Common myeloid progenitor, CD34-positive (primary cell): ENCODE measurements around the gene SEMA5B.

Source experiments
- CTCF ChIA-PET: fragments of 350-600 bp; sonication (Branson Sonifier 250); formaldehyde crosslinking; loops from one replicate; lab custom pipeline; 2021; ENCODE audit warnings: antibody characterized with exemption; lab: Charles Lee
- POLR2A ChIA-PET: fragments of 350-600 bp; sonication (Branson Sonifier 250); formaldehyde crosslinking; loops from one replicate; lab custom pipeline; 2021; ENCODE audit warnings: antibody characterized with exemption; lab: Charles Lee
- DNase-seq, 3 donors: peaks; one replicate each; pipeline versions ENCODE4 v3.0.0 to v3.0.0-alpha.2; 2013
- H3K27ac ChIP-seq, 2 experiments: 1 replicate in 1 of 2; 2 replicates in 1 of 2; pipeline ENCODE4 v1.7.0; 2013; ENCODE audit warnings: inconsistent platforms in 2 of 2, low read length in 2 of 2, mild to moderate bottlenecking in 2 of 2, low read depth in 1 of 2, moderate library complexity in 1 of 2; ENCODE audit not compliant: severe bottlenecking in 2 of 2, insufficient read depth in 1 of 2, poor library complexity in 1 of 2
- H3K27me3 ChIP-seq, 5 experiments: replicated peaks in 2 of 5; 1 replicate in 3 of 5; 2 replicates in 2 of 5; pipeline versions ENCODE4 v1.6.1 to v1.7.0; 2013; ENCODE audit warnings: low read length in 4 of 5, mild to moderate bottlenecking in 2 of 5, moderate library complexity in 2 of 5, inconsistent platforms in 1 of 5; ENCODE audit not compliant: insufficient read depth in 5 of 5, control insufficient read depth in 4 of 5
- H3K36me3 ChIP-seq, 4 experiments: 1 replicate in 2 of 4; 2 replicates in 2 of 4; pipeline versions ENCODE4 v1.6.1 to v1.7.0; 2013; ENCODE audit warnings: low read length in 3 of 4, control low read depth in 1 of 4, mild to moderate bottlenecking in 1 of 4; ENCODE audit not compliant: control insufficient read depth in 4 of 4, insufficient read depth in 4 of 4
- H3K4me1 ChIP-seq, 4 experiments: 1 replicate in 3 of 4; 2 replicates in 1 of 4; pipeline versions ENCODE4 v1.6.1 to v1.7.1; 2013; ENCODE audit warnings: low read length in 3 of 4, mild to moderate bottlenecking in 3 of 4, control low read depth in 1 of 4, inconsistent platforms in 1 of 4, moderate library complexity in 1 of 4; ENCODE audit not compliant: control insufficient read depth in 4 of 4, insufficient read depth in 4 of 4; ENCODE audit errors: control extremely low read depth in 1 of 4
- H3K4me3 ChIP-seq, 7 experiments: 1 replicate in 4 of 7; 2 replicates in 3 of 7; pipeline versions ENCODE4 v1.5.1 to v1.7.0; 2013; ENCODE audit warnings: mild to moderate bottlenecking in 7 of 7, low read length in 6 of 7, moderate library complexity in 6 of 7, inconsistent platforms in 2 of 7, low read depth in 2 of 7, control low read depth in 1 of 7; ENCODE audit not compliant: insufficient read depth in 4 of 7, control insufficient read depth in 1 of 7; ENCODE audit errors: extremely low read depth in 1 of 7
- H3K9me3 ChIP-seq, 5 experiments: 1 replicate in 4 of 5; 2 replicates in 1 of 5; pipeline versions ENCODE4 v1.6.1 to v1.7.1; 2013; ENCODE audit warnings: low read length in 4 of 5, mild to moderate bottlenecking in 2 of 5, inconsistent platforms in 1 of 5, low read depth in 1 of 5, moderate library complexity in 1 of 5; ENCODE audit not compliant: control insufficient read depth in 4 of 5, insufficient read depth in 2 of 5; ENCODE audit errors: control extremely low read depth in 1 of 5
- WGBS: methylation state at CpG from one replicate; pipeline ENCODE4 v1.1.5; 2013; ENCODE audit not compliant: insufficient coverage; 5-methylcytosine and 5-hydroxymethylcytosine counted together

The SEMA5B gene

DNA sequence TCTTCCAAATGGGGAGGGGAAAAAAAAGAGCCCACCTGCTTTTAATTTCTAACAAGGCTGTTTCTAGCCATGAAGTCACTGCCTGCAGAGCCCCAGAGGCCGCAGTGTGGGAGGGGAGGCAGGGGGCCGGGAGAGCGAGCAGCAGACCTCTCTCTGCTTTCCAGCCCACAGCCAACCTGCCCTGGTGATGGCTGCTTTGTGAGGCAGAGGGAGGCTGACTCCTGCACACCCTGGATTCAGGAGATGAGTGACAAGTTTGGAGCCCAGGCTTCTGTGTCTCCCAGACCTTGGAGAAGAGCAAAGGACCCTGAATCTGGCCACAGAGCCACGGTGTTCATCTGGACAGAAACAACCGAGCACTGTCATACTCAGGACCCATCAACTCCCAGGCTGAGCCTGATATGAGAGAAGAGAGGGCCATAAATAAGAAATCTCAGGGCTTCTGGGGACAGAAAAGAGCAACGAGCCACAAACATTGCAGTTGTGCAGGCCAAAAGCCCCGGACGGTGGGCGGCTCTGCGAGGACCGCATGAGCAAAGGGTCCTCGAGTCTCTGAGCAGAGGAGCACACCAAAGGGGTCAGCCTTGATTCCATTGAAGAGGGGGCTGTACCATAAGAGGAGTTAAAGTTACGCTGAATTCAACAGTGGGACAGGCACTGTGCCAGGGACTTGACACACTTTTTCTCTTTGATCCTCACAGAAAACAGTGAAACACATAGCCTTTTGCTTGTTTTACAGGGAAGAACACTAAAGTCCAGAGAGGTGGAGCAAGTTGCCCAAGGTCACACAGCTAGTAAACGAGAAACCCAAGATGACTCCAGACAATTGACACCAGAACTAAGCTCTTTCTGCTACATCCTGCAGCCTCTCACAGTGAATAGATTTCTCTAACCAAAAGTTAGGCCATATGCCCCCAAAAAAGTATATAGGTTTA, 97.2 kb downstream of the SEMA5B start:
- POLR2A ChIA-PET, result no interaction called here
- H3K27ac ChIP-seq, result no peak overlapping the region
- WGBS, result 95% methylated on average over 10 of the region's 14 CpGs
- no peak overlapping the region for H3K4me3 ChIP-seq
- H3K9me3 ChIP-seq, result no peaks in the 10 kb centered on the region
- DNase-seq, result no peak
- H3K4me1 ChIP-seq, result no peaks in the 10 kb centered on the region
- peaks cover 0 to 5% (median 2%) of the 10 kb centered on the region in 5 experiments for H3K27me3 ChIP-seq
- CTCF ChIA-PET, result interaction anchor here (3.2 kb wide), 1 partner anchor 12 kb away, joined by 11 read pairs; no protein-coding TSS in a partner anchor
- H3K36me3 ChIP-seq, result no peaks in the 10 kb centered on the region

DNA sequence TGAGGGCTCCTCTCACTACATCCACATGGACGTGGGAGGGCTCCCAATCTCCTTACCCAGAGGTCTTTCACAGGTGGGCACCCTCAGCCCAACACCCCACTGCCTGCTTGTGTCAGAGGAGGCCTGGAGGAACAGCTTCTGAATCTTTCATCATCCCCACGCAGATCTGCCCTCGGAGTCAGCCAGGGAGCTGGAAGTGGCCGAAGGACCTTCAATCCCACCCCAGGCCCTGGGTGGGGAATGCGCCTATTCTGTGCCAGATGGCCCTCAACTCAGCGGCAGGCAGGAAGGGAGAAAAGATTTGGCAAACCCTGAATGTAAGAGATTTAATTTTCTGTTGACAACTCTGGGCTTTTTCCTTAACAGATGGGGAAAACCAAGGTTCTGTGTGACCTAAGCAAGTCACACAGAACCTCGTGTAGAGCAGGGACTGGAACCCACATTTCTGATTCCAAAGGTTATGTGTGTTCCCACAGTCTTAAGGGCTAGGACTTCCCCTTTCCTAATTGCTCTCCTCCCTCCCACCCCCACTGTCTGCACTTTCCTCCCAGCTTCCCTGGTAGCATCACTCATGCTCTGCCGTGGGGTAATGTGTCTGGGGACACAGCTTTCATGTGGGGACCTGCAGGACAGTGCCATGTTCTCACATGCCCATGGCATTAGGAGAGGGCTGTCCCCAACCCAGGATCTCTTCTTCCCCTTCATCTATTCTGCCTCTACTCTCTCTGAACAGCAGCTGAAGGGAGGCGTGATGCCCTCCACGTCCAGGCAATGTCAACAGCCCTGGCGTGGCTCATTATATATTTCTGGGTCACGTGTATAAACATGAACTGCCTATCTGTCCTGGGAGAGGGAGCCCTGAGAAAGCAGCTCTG, 98.1 kb downstream of the SEMA5B start:
- H3K4me3 ChIP-seq, result no peak overlapping the region
- POLR2A ChIA-PET, result interaction anchor here (0.7 kb wide), 1 partner anchor 35 kb away, joined by 4 read pairs; no protein-coding TSS in a partner anchor
- H3K27ac ChIP-seq, result no peak overlapping the region
- no peak for DNase-seq
- peaks cover 0 to 7% (median 2%) of the 10 kb centered on the region in 5 experiments for H3K27me3 ChIP-seq
- 83% methylated on average over 10 of the region's 12 CpGs for WGBS
- no peaks in the 10 kb centered on the region for H3K4me1 ChIP-seq
- H3K36me3 ChIP-seq, result no peaks in the 10 kb centered on the region
- H3K9me3 ChIP-seq, result no peaks in the 10 kb centered on the region
- CTCF ChIA-PET, result interaction anchor here (0.6 to 3.2 kb wide), 2 partner anchors 13 to 219 kb away, joined by 3 to 11 read pairs; no protein-coding TSS in a partner anchor

DNA sequence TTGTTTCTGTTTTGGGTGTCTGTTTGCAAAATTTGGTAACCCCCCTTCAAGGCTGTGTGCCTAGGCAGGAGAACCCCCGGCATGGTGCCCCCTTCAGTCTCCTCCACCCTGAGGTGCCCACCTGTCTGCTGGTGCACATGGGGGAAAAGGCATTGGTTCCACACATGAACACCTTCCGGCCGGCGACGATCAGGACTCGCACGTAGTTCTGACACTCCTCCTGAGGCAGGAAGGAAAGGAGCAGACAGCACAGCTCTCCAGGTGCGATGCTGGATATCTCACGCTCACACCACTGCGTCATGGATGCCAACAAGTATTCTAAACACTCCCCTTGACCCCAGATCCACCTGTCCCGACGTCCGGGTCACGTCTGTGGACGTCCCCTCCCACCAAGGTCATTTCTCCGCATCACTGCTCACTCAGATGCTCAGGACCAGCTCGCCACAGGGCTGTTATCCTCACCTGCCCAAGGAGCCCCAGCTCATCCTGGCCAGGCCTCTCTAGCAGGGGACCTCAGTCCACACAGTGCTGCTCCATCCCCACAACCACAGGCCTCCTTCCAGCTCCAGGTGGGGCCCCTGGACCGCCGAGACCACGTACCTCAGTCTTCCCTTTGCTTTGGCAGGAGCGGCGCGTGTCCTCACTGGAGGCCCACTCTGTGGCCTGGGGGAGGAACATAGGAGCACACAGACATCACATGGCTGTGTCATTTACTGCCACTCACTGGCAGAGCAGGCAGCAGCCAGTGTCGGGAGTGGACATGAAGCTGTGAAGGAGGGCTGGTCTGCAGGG, 99.0 kb downstream of the SEMA5B start:
- H3K4me1 ChIP-seq, result no peaks in the 10 kb centered on the region
- no peak overlapping the region for H3K27ac ChIP-seq
- DNase-seq, result no peak
- ChIA-PET POLR2A (interaction anchor here (0.7 kb wide), 1 partner anchor 36 kb away, joined by 4 read pairs; no protein-coding TSS in a partner anchor), CTCF (interaction anchor here (0.6 to 3.2 kb wide), 2 partner anchors 14 to 220 kb away, joined by 3 to 11 read pairs; no protein-coding TSS in a partner anchor)
- no peaks in the 10 kb centered on the region for H3K36me3 ChIP-seq
- no peaks in the 10 kb centered on the region for H3K9me3 ChIP-seq
- peaks cover 0 to 14% (median 6%) of the 10 kb centered on the region in 5 experiments for H3K27me3 ChIP-seq
- no peak overlapping the region for H3K4me3 ChIP-seq
- WGBS, result 94% methylated on average over 22 of the region's 24 CpGs

DNA sequence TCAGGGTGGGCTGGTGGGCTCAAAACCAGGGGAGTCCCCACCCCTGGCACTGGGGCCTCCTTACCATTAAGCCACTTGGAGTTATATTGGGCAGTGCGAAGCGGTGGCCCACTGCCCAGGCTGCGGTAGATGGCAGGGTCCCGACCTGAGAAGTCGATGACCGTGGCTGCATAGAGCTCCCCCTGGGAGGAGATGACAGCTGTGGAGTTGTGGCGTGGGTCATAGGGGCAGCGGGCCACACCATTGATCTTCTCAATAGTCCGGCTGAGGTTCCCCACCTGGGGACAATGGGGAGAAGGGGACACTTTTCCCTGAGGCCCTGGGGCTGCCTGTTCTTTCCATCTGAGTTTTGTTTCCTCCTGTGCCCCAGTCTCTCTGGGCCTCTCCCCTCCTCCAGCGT, 99.8 kb downstream of the SEMA5B start:
- no peaks in the 10 kb centered on the region for H3K9me3 ChIP-seq
- no peak overlapping the region for H3K27ac ChIP-seq
- WGBS, result 89% methylated on average over 9 of the region's 10 CpGs
- peaks cover 0 to 23% (median 8%) of the 10 kb centered on the region in 5 experiments for H3K27me3 ChIP-seq
- no peaks in the 10 kb centered on the region for H3K36me3 ChIP-seq
- no peak overlapping the region for H3K4me3 ChIP-seq
- DNase-seq, result no peak
- ChIA-PET POLR2A (no interaction called here), CTCF (interaction anchor here (3.2 kb wide), 1 partner anchor 15 kb away, joined by 11 read pairs; no protein-coding TSS in a partner anchor)
- no peaks in the 10 kb centered on the region for H3K4me1 ChIP-seq

DNA sequence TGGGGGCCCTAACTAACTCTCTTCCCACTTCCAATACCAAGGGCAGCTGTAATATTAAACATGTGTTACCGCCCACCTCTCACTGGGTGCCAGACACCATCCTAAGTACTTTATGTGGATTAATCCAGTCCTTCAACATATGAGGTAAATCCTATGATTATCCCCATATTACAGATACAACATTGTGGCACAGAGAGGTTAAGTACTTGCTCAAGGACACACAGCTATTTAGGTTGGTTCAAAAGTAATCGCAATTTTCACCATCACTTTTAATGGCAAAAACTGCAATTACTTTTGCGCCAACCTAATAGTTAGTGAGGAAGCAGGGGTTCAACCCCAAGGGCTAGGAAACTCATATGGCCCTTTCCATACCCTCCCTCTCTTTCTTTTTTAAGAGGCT, 100.8 kb downstream of the SEMA5B start:
- POLR2A ChIA-PET, result interaction anchor here (1.2 kb wide), 1 partner anchor 10 kb away, joined by 3 read pairs; no protein-coding TSS in a partner anchor
- H3K4me3 ChIP-seq, result no peak overlapping the region
- CTCF ChIA-PET, result interaction anchor here (2.8 kb wide), 1 partner anchor 10 kb away, joined by 9 read pairs; no protein-coding TSS in a partner anchor
- DNase-seq, result no peak
- H3K27me3 ChIP-seq, result peaks cover 0 to 32% (median 14%) of the 10 kb centered on the region in 5 experiments
- H3K36me3 ChIP-seq, result no peaks in the 10 kb centered on the region
- H3K27ac ChIP-seq, result no peak overlapping the region
- no peaks in the 10 kb centered on the region for H3K9me3 ChIP-seq
- 100% methylated on average over 1 of the region's 3 CpGs for WGBS
- H3K4me1 ChIP-seq, result peaks cover 0 to 7% (median 5%) of the 10 kb centered on the region in 4 experiments

DNA sequence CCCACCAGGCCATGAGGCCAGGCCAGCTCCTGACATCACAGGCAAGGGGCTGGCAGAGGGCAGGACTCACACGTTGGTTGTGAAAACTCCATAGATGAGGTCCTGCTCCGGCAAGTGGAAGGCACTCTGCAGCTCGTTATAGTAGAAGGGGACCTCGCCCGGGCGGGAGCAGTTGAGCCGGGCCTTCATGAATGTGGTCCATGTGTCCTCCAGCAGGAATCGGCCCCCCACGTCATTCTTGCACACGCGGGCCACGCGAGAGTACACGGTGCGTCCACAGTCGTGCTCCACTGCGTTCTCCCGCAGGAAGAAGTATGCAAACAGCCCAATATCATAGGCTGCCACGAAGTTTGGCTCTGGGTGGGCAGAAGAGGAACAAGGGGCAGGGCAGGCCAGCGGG, 101.2 kb downstream of the SEMA5B start:
- no peak for DNase-seq
- Histone ChIP-seq H3K4me3 (no peak overlapping the region), H3K36me3 (no peaks in the 10 kb centered on the region), H3K4me1 (peaks cover 0 to 12% (median 10%) of the 10 kb centered on the region in 4 experiments), H3K27me3 (peaks cover 2 to 37% (median 18%) of the 10 kb centered on the region in 5 experiments), H3K9me3 (no peaks in the 10 kb centered on the region), H3K27ac (no peak overlapping the region)
- CTCF ChIA-PET, result interaction anchor here (1.3 to 2.8 kb wide), 3 partner anchors 11 to 16 kb away, joined by 3 to 9 read pairs (median 4); no protein-coding TSS in a partner anchor
- POLR2A ChIA-PET, result interaction anchor here (1.2 kb wide), 1 partner anchor 10 kb away, joined by 3 read pairs; no protein-coding TSS in a partner anchor
- WGBS, result 92% methylated on average over 20 of the region's 20 CpGs
